Activated CD8-positive, alpha-beta memory T cell treated with anti-CD3 and anti-CD28 coated beads for 48 hours (primary cell): ENCODE data around the gene THBD.

Source experiments
- DNase-seq, 3 experiments: peaks; one replicate each; pipeline ENCODE4 v3.0.0-alpha.2; 2020; ENCODE audit warnings: low read depth in 2 of 3, low spot score in 2 of 3

THBD gene

DNA sequence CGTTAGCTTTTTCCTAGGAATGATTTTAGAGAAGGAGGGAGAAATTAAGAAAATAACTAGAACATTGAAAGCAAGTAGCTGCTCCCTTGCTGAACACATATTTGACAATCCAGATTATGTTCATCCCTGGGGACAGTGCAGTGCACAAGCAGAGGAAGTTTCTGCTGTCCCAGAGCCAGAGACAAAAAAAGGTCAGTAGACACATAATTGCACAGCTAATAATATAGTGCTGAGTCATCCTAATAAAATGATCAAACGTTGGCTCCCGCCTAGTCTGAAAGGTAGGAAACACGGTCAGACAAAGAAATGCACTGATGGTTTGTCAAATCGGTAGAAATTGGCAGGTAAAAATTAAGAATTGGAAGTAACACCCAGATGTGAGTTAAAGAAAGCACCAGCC is 36.0 kb downstream of the THBD start:
- no peak for DNase-seq

DNA sequence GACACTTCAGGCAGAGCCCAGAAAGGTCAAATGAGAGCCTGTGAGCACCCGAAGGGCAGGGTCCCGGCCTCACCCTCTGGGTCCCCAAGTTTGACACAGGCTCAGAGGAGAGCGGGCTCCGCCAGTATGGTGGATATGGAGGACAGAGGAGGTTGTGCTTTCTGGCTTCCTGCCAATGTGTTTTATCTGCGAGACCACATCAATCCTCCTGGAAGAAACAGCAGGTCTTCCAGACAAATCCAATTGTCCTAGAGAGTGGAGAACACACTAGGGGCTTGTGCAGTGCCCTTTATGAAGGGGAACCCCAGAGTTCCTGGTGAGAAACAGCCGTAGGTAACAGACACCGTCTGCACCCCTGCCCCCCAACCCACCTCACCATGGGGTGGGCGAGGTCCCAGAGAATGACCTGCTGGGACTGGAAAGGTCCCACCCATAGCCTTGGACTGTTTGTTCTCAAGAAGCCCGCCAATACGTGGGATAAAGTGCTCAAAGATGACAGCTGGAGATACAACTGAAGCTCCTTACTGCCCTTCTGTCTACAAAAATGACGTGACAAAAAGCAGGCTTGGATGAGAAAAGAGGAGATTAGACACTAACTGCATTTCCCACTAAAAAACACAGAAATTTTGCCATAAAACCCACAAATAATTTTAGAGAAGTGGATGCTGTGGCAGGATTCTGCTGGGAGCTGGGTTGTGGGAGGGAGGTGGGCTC is 38.3 kb downstream of the THBD start:
- no peak for DNase-seq

DNA sequence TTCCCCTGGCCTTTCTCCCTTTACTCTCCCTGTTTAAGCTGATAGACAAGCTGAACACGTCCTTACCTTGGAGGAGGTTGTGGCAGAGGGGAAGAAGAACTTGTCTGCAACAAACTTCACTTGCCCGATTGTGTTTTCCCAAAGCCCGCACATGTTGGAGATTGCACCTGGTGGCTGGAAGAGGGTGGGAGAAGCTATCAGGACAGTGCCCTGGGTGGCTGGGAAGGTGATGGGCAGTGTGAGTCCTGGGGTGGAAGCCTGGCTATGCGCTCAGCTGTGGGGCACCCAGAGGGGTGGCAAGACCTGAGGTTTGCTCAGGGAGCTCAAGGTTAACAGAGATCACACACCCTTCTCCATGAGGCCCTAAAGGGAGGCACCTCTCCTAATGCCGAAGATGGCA is 39.4 kb downstream of the THBD start:
- DNase-seq = no peak

DNA sequence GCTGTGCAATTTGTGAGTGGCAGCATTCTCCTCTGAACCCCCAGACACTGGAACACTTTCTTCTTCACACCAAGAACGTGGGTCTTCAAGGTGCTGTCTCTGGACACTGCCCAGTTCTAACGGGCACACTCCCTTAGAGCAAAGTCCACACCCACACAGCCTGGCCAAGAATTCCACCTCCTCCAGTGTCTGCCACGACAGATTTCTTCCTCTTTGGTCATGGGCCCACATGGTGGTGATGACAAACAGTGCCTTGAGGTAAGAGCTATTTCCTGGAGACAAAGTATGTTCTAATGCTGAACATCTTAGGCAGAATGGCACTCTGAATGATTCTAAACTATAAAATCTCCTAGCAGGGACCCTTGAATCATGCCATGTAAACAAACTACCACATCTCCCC is 39.8 kb downstream of the THBD start:
- DNase-seq = no peak

DNA sequence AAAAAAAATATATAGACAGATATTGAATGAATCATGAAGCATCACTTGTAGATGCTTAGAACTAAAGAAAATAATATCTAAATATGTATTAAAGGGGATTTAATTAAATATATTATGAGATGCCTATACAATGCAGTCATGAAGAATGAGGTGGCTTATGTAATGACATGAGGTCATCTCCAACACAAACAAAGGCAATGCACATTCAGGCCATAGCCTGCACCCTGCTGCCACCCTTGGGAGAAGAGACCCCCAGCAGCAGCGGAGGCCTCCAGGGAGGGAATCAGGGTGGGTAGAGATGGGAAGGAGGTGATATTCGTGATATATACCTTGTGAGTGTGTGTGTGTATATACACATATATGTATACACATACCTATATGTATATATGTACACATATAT is 40.8 kb downstream of the THBD start:
- DNase-seq = no peak

DNA sequence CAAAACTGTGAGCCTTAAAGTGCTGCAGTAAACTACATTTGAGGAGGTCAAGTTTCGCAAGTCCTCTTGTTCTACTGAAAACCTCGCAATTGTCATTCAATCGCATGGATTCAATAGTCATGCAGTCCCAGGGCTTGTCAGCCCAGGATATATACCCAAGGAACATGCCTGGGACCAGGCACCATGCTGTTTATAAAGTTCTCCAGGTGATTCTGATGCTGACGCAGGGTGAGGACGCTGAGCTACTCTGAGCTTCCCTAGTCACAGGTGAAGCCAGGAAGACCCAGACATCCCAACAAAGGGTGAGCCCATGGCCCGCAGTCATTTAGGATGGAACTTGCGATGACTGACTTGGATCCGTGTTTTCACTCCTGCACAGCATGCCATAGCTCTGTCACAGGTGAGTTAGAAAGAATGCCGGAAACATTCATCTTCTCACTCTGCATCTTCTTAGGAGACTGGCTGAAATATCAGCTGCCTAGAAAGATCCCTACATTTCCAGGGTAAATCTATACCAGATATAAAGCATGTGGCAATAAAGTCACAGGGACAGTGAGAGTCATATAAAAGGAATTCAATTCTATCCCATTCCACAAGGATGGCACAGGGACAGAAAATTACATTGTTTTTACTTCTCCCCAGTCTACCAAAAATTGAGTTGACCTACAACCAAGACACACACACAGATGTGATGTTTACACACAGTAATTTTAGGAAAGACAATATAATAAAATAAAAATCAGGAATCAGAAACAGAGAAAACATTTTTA is 41.4 kb downstream of the THBD start:
- no peak for DNase-seq

DNA sequence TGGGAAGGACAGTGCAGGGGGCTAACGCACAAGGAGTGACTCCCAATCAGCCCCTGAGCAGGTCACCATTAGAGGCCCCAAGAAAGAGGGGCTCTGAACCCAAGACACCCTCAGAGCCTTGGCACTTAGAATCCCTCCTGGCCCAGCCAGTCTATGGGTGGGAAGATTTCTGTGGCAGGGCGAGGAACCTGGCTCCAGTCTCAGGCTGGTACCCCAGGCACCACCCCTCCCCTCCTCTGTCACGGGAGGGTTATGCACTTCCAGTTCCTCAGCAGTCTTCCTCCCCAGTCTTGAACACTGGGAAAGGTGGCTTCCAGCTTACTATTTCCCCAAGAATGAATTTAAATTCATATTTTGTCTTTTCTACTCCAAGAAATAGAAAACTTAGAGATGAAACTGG is 42.0 kb downstream of the THBD start:
- no peak for DNase-seq

DNA sequence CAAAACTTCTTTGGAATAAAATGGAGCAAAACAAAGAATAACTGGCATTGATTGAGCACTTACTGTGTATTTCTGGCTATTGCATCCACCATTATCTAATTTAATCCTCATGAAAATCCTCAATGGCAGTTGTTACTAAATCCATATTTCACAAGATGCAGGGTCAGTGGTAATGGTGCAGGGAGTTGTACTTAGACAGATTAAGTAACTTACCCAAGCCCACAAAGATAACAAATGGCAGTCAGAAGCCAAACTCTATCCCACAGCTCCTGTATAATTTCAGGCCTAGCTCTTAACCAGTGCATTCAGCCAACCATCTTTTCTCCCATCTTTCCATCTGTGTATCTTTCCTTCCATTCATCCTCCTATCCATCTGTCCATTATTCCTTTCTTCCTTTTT is 43.7 kb downstream of the THBD start:
- no peak for DNase-seq

DNA sequence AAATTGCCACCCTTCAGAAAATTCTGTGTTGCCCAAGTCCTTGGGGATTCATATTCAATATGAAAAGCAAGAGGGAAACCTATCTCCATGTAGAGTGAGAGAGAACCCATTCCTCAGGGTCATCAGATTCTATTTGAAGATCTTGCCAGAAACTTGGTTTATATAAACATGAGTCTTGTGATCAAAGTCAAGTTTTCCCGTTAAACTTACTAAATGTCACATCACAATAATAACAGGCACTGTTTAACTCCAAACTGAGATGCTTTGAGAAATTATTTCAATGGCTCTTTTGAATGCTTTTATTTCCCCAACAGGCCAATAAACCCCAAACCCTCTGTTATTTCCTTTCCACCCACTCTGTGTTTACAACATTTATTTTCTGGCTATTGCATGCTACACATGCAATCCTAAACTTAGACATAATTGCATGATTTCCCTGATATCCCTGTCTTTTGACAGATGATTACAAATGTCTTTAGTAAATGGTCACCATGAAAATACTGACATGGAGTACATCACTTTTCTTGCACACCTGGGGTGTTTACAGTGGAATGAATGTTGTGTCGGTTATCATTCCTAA is 45.5 kb downstream of the THBD start:
- no peak for DNase-seq

DNA sequence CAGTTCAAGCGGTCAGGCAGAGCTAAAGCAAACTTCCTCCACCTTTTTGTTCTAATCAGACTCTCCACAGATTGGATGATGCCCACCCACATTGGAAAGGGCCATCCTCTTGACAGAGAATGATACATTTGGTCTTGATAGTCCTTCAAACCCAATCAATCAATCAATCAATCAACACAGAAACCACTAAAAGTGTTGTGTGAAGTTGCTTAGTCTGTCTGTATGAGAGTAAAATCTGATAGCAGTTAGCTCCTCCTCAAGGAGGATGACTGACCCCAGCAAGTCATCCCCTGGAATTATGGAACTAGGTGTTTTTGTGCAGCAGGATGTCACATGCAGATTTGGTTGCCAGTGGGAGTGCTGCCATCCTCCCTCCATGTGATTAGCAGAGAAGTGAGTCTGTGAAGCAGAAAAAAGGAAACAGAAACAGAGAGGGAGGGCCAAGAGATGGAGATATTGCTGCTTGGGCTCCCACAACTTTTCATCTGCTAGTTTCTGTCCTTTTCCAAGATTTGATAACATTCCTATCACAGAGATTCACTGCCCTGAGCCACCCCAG is 46.3 kb downstream of the THBD start:
- no peak for DNase-seq

DNA sequence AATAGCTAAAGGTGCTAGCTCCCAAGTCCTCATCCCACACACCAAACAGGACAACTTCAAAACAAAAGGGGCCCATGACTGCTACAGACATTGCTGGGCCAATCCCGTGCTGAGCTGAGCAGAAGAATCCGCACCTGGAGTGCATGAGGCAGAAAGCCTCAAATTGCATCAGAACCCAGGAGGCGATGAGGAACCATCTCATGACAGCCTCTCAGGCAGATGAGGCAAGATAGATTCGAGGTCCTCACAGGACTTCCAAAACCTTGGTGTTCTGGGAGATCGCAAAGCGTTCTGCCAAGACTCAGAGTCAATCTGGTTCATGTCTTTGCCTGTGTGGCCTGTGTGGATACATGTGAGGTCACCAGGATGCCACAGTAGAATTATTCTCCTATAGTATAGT is 47.2 kb downstream of the THBD start:
- DNase-seq = no peak

DNA sequence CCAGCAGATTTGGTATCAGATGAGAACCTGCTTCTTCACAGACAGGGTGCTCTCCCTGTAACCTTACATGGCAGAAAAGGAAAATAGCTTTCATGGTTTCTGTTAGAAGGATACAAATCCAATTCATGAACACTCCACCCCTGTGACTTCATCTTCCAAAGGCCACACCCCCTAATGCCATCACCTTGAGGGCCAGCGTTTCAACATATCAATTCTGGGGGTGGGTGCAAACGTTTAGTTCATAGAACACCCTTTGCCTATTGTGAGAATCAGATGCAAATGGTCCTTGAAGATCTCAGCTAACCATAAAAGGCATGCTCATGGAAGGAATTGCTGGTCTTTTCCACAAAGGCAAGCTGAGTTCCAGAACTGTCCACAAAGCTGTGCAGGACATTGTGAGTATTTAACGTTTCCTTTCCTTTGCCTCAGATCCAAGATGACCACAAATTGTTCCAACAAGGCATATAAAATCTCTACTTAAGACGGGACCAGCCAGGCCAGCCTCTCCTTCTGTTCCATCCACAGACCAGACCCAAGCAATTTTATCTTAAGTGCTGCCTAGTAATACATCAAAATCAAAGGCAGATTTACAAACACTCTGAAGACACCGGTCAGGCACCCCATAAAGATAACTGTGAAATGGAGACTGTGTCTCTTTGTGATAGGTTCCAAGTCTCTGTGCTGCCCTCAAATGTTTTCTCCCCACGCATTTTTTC is 49.1 kb downstream of the THBD start:
- no peak for DNase-seq

DNA sequence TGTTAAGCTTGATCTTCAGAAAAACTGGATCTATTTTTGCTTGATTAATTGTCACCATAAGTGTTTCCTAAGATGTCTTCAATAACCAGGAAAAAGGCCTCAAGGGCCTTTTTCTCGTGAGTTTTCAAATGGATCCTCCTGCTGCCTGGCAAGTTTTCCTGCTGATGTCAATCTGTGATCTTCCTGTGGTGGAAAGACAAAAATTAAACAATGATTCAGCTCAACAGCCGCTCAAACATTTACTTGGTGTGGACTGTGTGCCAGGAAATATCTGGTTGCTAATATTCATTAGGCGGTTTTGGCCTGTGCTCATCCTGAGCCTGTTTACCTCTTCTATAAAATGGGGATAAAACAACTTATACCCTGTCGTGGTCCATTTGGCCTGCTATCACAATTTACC is 49.7 kb downstream of the THBD start:
- DNase-seq = no peak

DNA sequence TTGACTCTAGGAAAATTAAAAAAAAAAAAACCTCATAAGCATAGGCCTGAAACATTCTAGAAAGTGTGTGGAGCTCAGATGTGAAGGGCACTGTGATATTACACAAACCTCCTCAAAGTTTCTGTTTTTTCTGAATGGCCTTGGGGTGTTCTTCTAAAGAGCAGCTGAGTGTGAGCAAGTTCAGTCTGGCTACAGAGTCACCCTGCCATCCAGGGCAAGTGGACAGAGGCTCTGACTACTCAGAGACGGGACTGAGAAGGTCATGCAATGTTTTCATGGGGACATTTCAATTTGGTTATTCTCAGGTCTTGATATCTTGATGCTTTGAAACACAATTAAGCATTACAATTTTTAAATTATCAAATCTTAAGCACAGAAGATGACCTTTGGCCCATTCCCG is 51.0 kb downstream of the THBD start:
- no peak for DNase-seq

DNA sequence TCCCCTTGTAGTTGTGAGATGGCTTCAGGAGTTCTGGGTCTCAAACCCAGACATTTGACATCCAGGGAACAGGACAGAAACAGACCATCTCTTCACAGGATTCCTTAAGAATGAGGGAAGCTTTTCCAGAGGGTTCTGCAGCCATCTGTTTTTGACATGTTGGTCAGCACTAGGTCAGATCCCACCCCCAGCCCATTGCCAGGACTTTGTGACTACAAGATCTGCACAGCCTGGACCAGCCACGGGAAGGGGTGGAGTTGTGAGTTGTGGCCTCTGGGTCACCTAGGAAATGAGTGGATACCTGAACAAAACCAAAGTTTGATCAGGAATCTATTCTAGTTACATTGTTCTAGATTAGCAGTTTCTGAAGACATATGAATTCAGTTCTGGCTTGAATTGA is 53.5 kb downstream of the THBD start:
- DNase-seq = no peak
